ENCODE results near the gene ATXN10.

- no peak for TF ChIP-seq CTCF (IDR thresholded peaks at IDR 0.05; ENCODE audit: low read depth, low read length)
- no peak for TF ChIP-seq EZH2phosphoT487 (IDR thresholded peaks at IDR 0.05; ENCODE audit: low read depth)
Observed at GRCh38 chr22:45680932-45681700, 9.5 kb downstream of the ATXN10 start.

Measured in OCI-LY3 (cell line).